HL-60 (cell line): Measurements from ENCODE around the gene METTL21A.

ENCODE experiments used
- DNase-seq, 2 experiments: peaks; one replicate each; pipeline ENCODE4 v3.0.0-alpha.2; 2010 to 2020; ENCODE audit warnings: low read depth in 1 of 2, low spot score in 1 of 2
- H3K27ac ChIP-seq: fragments of 250-450 bp; sonication (Bioruptor Pico); replicated peaks from 2 replicates; pipeline ENCODE4 v1.5.1; 2020; ENCODE audit warnings: mild to moderate bottlenecking, moderate library complexity
- H3K27me3 ChIP-seq: fragments of 250-450 bp; sonication (Bioruptor Pico); 2 replicates; pipeline ENCODE4 v1.5.1; 2021; ENCODE audit warnings: mild to moderate bottlenecking, moderate library complexity; ENCODE audit not compliant: insufficient read depth, poor library complexity, severe bottlenecking
- H3K4me3 ChIP-seq: replicated peaks from 2 replicates; pipeline ENCODE4 v1.5.1; 2011; ENCODE audit warnings: mild to moderate bottlenecking, control low read depth, low read length; ENCODE audit not compliant: insufficient read depth
- GABPA ChIP-seq: IDR thresholded peaks from 2 replicates; pipeline ENCODE4 v1.6.1; 2012; ENCODE audit warnings: low read depth
- POLR2AphosphoS5 ChIP-seq: IDR thresholded peaks from 2 replicates; pipeline ENCODE4 v1.6.1; 2012; ENCODE audit warnings: low read depth
- SPI1 ChIP-seq: IDR thresholded peaks from 2 replicates; pipeline ENCODE4 v1.6.1; 2012; ENCODE audit warnings: low read depth, mild to moderate bottlenecking, borderline replicate concordance
- TF ChIP-seq, protein P1 (sequence below): IDR thresholded peaks from one replicate; pipeline ENCODE4 v1.5.1; 2011; ENCODE audit warnings: low read length, control low read depth, inconsistent platforms; ENCODE audit not compliant: insufficient read depth
- TF ChIP-seq, protein P2 (sequence below): IDR thresholded peaks from 2 replicates; pipeline ENCODE4 v1.6.1; 2012; ENCODE audit warnings: low read depth; ENCODE audit not compliant: insufficient replicate concordance

Gene METTL21A

DNA sequence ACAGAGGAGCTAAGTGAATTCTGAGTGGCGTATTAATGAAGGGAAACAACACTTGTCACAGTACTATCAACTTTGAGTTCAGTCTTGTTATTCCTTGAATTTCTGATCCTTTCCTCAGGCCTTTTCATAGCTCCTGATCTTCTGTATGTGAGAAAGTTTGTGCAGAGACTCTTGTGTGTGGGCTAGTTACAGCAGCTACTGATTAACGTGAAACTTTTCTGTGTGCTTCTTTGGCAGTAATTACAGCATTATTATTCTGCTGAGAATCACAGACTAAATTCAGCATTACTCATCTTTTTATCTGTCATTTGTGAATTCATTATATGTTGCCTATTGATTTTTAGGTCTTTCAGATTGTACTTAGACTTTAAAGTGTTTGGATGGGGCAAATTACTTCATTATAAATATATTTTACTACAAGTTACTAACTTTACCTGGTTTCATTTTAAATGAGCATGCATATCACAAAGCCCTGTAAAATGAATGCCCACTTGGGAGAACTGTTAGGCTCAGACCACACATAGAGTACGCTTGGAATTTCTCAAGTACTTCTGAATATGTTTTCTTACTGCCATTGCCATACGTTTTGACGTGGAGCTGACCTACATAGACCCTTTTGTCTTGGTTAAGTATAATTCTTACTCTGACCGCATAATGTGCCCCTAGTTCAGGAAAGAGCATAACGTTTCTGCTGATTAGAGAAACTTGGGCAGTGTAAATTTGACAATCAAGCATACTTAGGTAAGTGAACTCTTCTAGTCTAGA is 59.3 kb downstream of the METTL21A start:
- no peak for DNase-seq
- H3K27ac ChIP-seq, result no peak overlapping the region
- no peaks in the 10 kb centered on the region for H3K27me3 ChIP-seq
- no peak overlapping the region for H3K4me3 ChIP-seq
- no peak for TF ChIP-seq POLR2AphosphoS5
- TF ChIP-seq, protein P1, sequence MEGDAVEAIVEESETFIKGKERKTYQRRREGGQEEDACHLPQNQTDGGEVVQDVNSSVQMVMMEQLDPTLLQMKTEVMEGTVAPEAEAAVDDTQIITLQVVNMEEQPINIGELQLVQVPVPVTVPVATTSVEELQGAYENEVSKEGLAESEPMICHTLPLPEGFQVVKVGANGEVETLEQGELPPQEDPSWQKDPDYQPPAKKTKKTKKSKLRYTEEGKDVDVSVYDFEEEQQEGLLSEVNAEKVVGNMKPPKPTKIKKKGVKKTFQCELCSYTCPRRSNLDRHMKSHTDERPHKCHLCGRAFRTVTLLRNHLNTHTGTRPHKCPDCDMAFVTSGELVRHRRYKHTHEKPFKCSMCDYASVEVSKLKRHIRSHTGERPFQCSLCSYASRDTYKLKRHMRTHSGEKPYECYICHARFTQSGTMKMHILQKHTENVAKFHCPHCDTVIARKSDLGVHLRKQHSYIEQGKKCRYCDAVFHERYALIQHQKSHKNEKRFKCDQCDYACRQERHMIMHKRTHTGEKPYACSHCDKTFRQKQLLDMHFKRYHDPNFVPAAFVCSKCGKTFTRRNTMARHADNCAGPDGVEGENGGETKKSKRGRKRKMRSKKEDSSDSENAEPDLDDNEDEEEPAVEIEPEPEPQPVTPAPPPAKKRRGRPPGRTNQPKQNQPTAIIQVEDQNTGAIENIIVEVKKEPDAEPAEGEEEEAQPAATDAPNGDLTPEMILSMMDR, result no peak
- TF ChIP-seq, protein P2, sequence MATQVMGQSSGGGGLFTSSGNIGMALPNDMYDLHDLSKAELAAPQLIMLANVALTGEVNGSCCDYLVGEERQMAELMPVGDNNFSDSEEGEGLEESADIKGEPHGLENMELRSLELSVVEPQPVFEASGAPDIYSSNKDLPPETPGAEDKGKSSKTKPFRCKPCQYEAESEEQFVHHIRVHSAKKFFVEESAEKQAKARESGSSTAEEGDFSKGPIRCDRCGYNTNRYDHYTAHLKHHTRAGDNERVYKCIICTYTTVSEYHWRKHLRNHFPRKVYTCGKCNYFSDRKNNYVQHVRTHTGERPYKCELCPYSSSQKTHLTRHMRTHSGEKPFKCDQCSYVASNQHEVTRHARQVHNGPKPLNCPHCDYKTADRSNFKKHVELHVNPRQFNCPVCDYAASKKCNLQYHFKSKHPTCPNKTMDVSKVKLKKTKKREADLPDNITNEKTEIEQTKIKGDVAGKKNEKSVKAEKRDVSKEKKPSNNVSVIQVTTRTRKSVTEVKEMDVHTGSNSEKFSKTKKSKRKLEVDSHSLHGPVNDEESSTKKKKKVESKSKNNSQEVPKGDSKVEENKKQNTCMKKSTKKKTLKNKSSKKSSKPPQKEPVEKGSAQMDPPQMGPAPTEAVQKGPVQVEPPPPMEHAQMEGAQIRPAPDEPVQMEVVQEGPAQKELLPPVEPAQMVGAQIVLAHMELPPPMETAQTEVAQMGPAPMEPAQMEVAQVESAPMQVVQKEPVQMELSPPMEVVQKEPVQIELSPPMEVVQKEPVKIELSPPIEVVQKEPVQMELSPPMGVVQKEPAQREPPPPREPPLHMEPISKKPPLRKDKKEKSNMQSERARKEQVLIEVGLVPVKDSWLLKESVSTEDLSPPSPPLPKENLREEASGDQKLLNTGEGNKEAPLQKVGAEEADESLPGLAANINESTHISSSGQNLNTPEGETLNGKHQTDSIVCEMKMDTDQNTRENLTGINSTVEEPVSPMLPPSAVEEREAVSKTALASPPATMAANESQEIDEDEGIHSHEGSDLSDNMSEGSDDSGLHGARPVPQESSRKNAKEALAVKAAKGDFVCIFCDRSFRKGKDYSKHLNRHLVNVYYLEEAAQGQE, result no peak
- no peak for TF ChIP-seq GABPA
- no peak for TF ChIP-seq SPI1
